ENCODE data around the gene OR2V1. TPM values are rescaled to one million over a fixed set of nuclear protein-coding genes. Genes with fewer than 3 reads are reported as not detected.
"Not testable (repeated sequence)": the region's sequence is repeated elsewhere in the genome, so short reads cannot be mapped to it uniquely, and the experiment has no call there.

Gene OR2V1
- total RNA-seq, 4 donors from 2014 or later, result not detected

DNA sequence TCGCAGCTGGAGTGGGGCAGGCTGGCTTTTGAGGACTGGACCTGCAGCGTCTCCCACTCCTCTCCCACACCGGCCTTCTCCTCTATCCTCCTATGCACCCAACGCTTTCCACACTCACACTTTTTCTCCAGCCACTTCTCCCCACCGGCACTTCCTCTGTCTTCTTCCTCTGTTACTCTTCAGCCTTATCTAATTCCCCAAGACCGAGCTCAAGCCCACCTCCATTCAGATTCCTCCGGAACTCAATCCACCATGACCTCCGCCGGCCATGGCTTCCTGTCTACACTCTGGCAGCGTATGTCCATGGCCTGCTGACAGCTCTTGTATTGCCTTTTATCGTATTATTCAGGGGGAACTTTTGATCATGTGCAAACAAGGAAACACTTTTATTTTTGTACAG, 545 bp upstream of the OR2V1 start:
- intact Hi-C loops (cut with DNase I), result no loop called here
- no peaks in the 10 kb centered on the region for H3K27me3 ChIP-seq
- H3K4me3 ChIP-seq (replicated peaks in 1 of 3), result no peak overlapping the region
- H3K27ac ChIP-seq, result no peak overlapping the region
- peaks cover 0 to 3% of the 10 kb centered on the region in 2 donors for H3K4me1 ChIP-seq
- DNase-seq, result no peak
- whole genome bisulfite sequencing, 2 donors, result 80 to 87% methylated on average over 11 of the region's 11 CpGs
- TF ChIP-seq POLR2A (IDR thresholded peaks at IDR 0.05), result no peak
- TF ChIP-seq CTCF (IDR thresholded peaks at IDR 0.05), result no peak
- H3K36me3 ChIP-seq, result no peaks in the 10 kb centered on the region
- H3K9me3 ChIP-seq, result no peaks in the 10 kb centered on the region

GRCh38 chr5:181130081-181130480, 888 bp downstream of the OR2V1 start:
- DNase-seq; H3K4me3 ChIP-seq (replicated peaks in 1 of 3); H3K27me3 ChIP-seq; H3K36me3 ChIP-seq; intact Hi-C loops (cut with DNase I); H3K27ac ChIP-seq; H3K9me3 ChIP-seq; H3K4me1 ChIP-seq: not testable (repeated sequence)
- WGBS, 2 donors, result 55 to 76% methylated on average over 8 to 9 of the region's 9 CpGs

GRCh38 chr5:181129601-181130000, 1.4 kb downstream of the OR2V1 start:
- no peaks in the 10 kb centered on the region for H3K27me3 ChIP-seq
- no peak for DNase-seq
- H3K36me3 ChIP-seq, result no peaks in the 10 kb centered on the region
- TF ChIP-seq POLR2A (IDR thresholded peaks at IDR 0.05), result no peak
- no peak overlapping the region for H3K27ac ChIP-seq
- peaks cover 0 to 3% of the 10 kb centered on the region in 2 donors for H3K4me1 ChIP-seq
- WGBS, 2 donors, result 56 to 62% methylated on average over 7 of the region's 7 CpGs
- intact Hi-C loops (cut with DNase I), result no loop called here
- H3K9me3 ChIP-seq, result no peaks in the 10 kb centered on the region
- no peak overlapping the region for H3K4me3 ChIP-seq (replicated peaks in 1 of 3)

DNA sequence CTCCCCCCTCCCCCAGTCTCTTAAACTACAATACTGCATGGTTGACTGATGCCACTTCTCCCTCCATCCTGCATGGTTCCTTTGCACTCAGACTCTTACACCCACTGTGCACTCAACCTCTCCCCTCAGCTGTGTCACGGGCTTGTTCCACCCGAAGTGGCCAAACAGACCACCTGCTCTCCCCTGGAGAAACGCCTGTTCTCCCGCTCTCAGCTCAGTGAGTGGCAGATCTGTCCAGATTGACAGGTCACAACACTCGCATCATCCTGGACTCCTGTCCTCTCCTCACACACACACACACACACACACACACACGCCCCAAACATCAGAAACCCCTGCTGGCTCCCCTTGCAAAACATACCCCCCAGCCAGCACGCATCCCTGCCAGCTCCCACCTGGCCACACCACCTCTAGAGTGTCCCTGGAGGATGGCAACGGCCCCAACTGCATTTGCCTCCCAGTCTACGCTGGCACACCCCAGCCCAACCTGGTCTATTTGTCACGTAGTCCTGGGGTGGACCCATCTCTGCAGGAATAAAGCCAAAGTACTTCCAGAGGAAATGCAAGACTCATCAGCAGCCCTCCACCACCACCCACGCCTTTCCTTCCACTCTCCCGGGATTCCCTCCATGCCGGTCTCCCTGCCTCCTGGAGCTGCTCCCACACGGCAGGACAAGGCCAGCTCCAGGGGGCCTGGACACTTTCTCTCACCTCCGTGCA, 2.9 kb downstream of the OR2V1 start:
- Histone ChIP-seq H3K27me3 (no peaks in the 10 kb centered on the region), H3K9me3 (no peaks in the 10 kb centered on the region), H3K4me3 (replicated peaks in 1 of 3) (no peak overlapping the region), H3K36me3 (no peaks in the 10 kb centered on the region), H3K27ac (no peak overlapping the region), H3K4me1 (no peaks in the 10 kb centered on the region)
- intact Hi-C loops (cut with DNase I), result no loop called here
- DNase-seq, result no peak
- 54 to 61% methylated on average over 15 of the region's 15 CpGs for WGBS, 2 donors
- TF ChIP-seq POLR2A (IDR thresholded peaks at IDR 0.05) (no peak), CTCF (IDR thresholded peaks at IDR 0.05) (no peak)

DNA sequence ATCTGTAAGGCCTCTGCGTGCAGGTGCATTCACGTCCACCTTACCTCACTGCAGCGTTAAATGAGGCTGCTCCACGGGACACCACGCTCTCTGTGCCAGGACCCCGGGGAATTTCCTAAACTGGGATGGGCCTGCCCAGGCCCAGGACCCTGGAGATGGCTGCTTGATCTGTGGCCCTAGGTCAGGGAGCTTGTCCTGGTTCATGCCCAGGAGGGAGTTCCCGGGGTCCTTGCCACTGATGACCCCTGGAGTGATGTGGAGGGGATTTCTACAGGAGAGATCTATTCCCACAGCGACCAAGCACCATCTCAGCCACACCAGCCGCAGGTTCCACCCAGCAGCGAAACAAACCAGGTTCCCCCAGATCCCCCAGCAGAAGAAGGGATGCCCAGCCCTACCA, 3.5 kb downstream of the OR2V1 start:
- H3K4me3 ChIP-seq (replicated peaks in 1 of 3), result no peak overlapping the region
- no peak for TF ChIP-seq POLR2A (IDR thresholded peaks at IDR 0.05)
- no peak for TF ChIP-seq CTCF (IDR thresholded peaks at IDR 0.05)
- DNase-seq, result no peak
- H3K9me3 ChIP-seq, result no peaks in the 10 kb centered on the region
- H3K36me3 ChIP-seq, result no peaks in the 10 kb centered on the region
- intact Hi-C loops (cut with DNase I), result no loop called here
- no peak overlapping the region for H3K27ac ChIP-seq
- WGBS, 2 donors, result 87 to 89% methylated on average over 7 to 10 of the region's 10 CpGs
- no peaks in the 10 kb centered on the region for H3K4me1 ChIP-seq
- H3K27me3 ChIP-seq, result peaks cover 4% of the 10 kb centered on the region

- TF ChIP-seq POLR2A (IDR thresholded peaks at IDR 0.05) (no peak), CTCF (IDR thresholded peaks at IDR 0.05) (no peak)
- H3K36me3 ChIP-seq, result no peaks in the 10 kb centered on the region
- no peak for DNase-seq
- intact Hi-C loops (cut with DNase I), result no loop called here
- no peaks in the 10 kb centered on the region for H3K4me1 ChIP-seq
- H3K27me3 ChIP-seq, result peaks cover 7% of the 10 kb centered on the region
- H3K4me3 ChIP-seq (replicated peaks in 1 of 3), result no peak overlapping the region
- no peaks in the 10 kb centered on the region for H3K9me3 ChIP-seq
- WGBS, 2 donors, result 66 to 74% methylated on average over 18 of the region's 18 CpGs
- H3K27ac ChIP-seq, result no peak overlapping the region
These were observed 4.1 kb downstream of the OR2V1 start for GRCh38 chr5:181126841-181127240.
